Choroid plexus epithelial cell (primary cell): Measurements from ENCODE around the gene SH3BGRL2.
"Not testable (repeated sequence)": the region's sequence is repeated elsewhere in the genome, so short reads cannot be mapped to it uniquely, and the experiment has no call there.

Experiments used
- DNase-seq: peaks from one replicate; pipeline ENCODE4 v3.0.0-alpha.2; 2010; ENCODE audit warnings: low read depth
- H3K4me3 ChIP-seq: 2 replicates; pipeline ENCODE4 v1.5.1; 2011; ENCODE audit warnings: low read depth, mild to moderate bottlenecking, control low read depth, low read length, moderate library complexity
- CTCF ChIP-seq: conservative IDR thresholded peaks from 2 replicates; pipeline ENCODE4 v1.5.1; 2011; ENCODE audit warnings: low read depth, mild to moderate bottlenecking, control low read depth, inconsistent platforms, low read length, moderate library complexity

The SH3BGRL2 gene

GRCh38 chr6:79673947-79674346 lies 42.8 kb downstream of the SH3BGRL2 start:
- TF ChIP-seq CTCF: no peak
- H3K4me3 ChIP-seq: no peak overlapping the region
- no peak for DNase-seq

GRCh38 chr6:79676785-79677736 lies 45.9 kb downstream of the SH3BGRL2 start:
- TF ChIP-seq CTCF: no peak
- no peak overlapping the region for H3K4me3 ChIP-seq
- no peak for DNase-seq

- H3K4me3 ChIP-seq, DNase-seq: not testable (repeated sequence)
These were observed 51.6 kb downstream of the SH3BGRL2 start for GRCh38 chr6:79682682-79683081.

GRCh38 chr6:79684876-79685275 lies 53.7 kb downstream of the SH3BGRL2 start:
- no peak overlapping the region for H3K4me3 ChIP-seq
- TF ChIP-seq CTCF: no peak
- DNase-seq: no peak

GRCh38 chr6:79686707-79687309 lies 55.7 kb downstream of the SH3BGRL2 start:
- TF ChIP-seq CTCF: no peak
- DNase-seq: no peak
- H3K4me3 ChIP-seq: no peak overlapping the region

- no peak for TF ChIP-seq CTCF
- H3K4me3 ChIP-seq: no peak overlapping the region
- no peak for DNase-seq
These were observed 56.6 kb downstream of the SH3BGRL2 start for GRCh38 chr6:79687759-79688158.

- TF ChIP-seq CTCF: no peak
- H3K4me3 ChIP-seq: no peak overlapping the region
- DNase-seq: no peak
These were observed 63.0 kb downstream of the SH3BGRL2 start for GRCh38 chr6:79694156-79694555.
